Adipocyte (in vitro differentiated cells): ENCODE results near the gene TSPAN15.
A peak's percentile ranks its signal among the peaks of the same experiment; 100 is the strongest.

Experiments
- DNase-seq: peaks from one replicate; pipeline ENCODE4 v3.0.0-alpha.2; 2015; ENCODE audit warnings: low read depth
- H3K27me3 ChIP-seq: replicated peaks from 2 replicates; pipeline ENCODE4 v1.7.0; 2013; ENCODE audit warnings: mild to moderate bottlenecking, low read length, moderate library complexity; ENCODE audit not compliant: control insufficient read depth, insufficient read depth
- H3K36me3 ChIP-seq: 2 replicates; pipeline ENCODE4 v1.7.0; 2013; ENCODE audit warnings: low read length, mild to moderate bottlenecking, moderate library complexity; ENCODE audit not compliant: control insufficient read depth, insufficient read depth, severe bottlenecking
- H3K4me1 ChIP-seq: 2 replicates; pipeline ENCODE4 v1.7.0; 2013; ENCODE audit warnings: mild to moderate bottlenecking, low read length, moderate library complexity; ENCODE audit not compliant: control insufficient read depth, insufficient read depth
- H3K4me3 ChIP-seq: 2 replicates; pipeline ENCODE4 v1.7.0; 2013; ENCODE audit warnings: mild to moderate bottlenecking, low read length, moderate library complexity
- H3K9ac ChIP-seq: 2 replicates; pipeline ENCODE4 v1.7.0; 2013; ENCODE audit warnings: mild to moderate bottlenecking, low read length, moderate library complexity
- H3K9me3 ChIP-seq: 2 replicates; pipeline ENCODE4 v1.7.0; 2013; ENCODE audit warnings: mild to moderate bottlenecking, low read length, moderate library complexity; ENCODE audit not compliant: control insufficient read depth

Gene TSPAN15

DNA sequence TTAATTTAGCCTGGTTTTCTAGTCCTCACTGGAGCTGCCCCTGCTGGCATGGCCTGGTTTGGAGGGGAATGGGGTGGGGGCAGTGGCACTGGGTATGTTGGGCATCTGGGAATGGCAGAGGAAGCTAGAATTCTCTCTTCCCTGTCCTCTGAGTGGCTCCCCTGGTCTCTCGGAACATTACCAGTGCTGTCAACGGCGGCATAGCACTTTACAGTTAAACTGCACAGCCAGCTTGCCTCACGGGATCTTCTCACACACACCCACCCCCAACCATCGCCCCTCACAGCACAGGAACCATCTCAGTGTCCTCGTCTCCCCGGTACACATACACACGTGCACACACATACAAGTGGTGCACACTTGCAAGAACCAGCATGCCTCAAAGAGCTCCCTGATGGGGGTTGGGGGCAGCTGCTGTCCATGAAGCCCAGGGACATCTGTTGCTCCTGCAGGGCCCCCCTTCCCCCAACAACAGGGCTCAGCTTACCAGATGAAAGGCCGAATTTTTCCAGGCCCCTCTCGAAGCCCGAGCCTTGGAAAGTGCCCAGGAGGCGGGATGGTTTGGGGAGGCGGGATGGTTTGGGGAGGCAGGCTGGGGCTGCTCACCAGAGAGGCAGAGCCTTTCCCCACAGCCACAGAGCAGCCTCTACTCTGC lies 41.0 kb downstream of the TSPAN15 start:
- Histone ChIP-seq H3K4me3 (no peak overlapping the region), H3K27me3 (peaks cover 4% of the 10 kb centered on the region), H3K9me3 (peaks cover 21% of the 10 kb centered on the region), H3K4me1 (peaks cover 1% of the 10 kb centered on the region), H3K9ac (no peak overlapping the region), H3K36me3 (peaks cover 7% of the 10 kb centered on the region)
- DNase-seq: no peak

GRCh38 chr10:69492746-69493462 lies 41.6 kb downstream of the TSPAN15 start:
- no peak for DNase-seq
- Histone ChIP-seq H3K9ac (no peak overlapping the region), H3K4me1 (no peaks in the 10 kb centered on the region), H3K36me3 (peaks cover 7% of the 10 kb centered on the region), H3K9me3 (peaks cover 17% of the 10 kb centered on the region), H3K4me3 (no peak overlapping the region), H3K27me3 (peaks cover 4% of the 10 kb centered on the region)

GRCh38 chr10:69494626-69495558 lies 43.6 kb downstream of the TSPAN15 start:
- Histone ChIP-seq H3K4me1 (peaks cover 8% of the 10 kb centered on the region), H3K9ac (no peak overlapping the region), H3K9me3 (no peaks in the 10 kb centered on the region), H3K36me3 (peaks cover 6% of the 10 kb centered on the region), H3K27me3 (peaks cover 4% of the 10 kb centered on the region), H3K4me3 (no peak overlapping the region)
- no peak for DNase-seq

GRCh38 chr10:69495666-69496065 lies 44.4 kb downstream of the TSPAN15 start:
- H3K4me3 ChIP-seq: no peak overlapping the region
- H3K9ac ChIP-seq: no peak overlapping the region
- H3K27me3 ChIP-seq: peaks cover 4% of the 10 kb centered on the region
- peaks cover 5% of the 10 kb centered on the region for H3K36me3 ChIP-seq
- H3K4me1 ChIP-seq: peaks cover 8% of the 10 kb centered on the region
- no peak for DNase-seq
- no peaks in the 10 kb centered on the region for H3K9me3 ChIP-seq

DNA sequence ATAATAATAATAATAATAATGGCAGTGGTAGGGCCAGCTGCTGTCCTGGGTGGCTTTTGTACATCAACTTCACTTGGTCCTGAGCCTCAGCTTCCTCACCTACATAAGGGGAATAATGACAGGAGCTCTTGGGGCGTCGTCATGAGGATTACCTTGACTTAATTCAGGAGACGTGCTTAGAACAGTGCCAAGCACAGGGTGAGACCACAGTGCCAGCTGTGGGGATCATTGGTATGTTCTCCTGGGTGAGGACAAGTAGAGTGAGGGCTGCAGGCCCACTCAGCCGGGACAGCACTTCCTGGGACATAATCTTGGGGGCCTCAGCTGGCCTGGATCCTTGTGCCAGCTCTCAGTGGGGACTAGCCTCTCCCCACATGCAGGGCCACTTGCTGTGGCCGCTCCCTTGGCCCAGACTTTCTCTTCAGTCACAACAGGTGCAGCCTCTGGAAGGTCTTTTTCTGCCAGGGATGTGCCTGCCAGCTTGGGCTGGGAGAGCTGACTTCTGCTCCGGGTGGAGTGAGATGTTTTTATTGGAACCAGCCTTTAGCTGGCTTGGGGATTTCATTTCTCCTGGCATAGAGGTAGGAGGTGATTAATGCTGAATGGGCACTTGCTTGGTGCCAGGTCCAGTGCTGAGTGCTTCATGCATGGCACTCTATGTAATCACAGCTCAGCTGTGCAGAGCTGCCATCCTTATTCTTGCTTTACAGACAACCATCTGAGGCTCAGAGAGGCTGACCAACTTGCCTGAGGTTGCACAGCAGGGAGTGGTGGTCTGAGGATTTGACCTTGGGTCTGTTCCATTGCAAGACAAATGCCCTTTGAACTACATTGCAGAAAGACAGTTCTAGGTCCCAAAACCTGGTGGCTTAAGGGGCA lies 45.3 kb downstream of the TSPAN15 start:
- Histone ChIP-seq H3K4me1 (peaks cover 8% of the 10 kb centered on the region), H3K27me3 (peaks cover 4% of the 10 kb centered on the region), H3K9me3 (no peaks in the 10 kb centered on the region), H3K4me3 (no peak overlapping the region), H3K36me3 (peaks cover 5% of the 10 kb centered on the region), H3K9ac (no peak overlapping the region)
- no peak for DNase-seq

DNA sequence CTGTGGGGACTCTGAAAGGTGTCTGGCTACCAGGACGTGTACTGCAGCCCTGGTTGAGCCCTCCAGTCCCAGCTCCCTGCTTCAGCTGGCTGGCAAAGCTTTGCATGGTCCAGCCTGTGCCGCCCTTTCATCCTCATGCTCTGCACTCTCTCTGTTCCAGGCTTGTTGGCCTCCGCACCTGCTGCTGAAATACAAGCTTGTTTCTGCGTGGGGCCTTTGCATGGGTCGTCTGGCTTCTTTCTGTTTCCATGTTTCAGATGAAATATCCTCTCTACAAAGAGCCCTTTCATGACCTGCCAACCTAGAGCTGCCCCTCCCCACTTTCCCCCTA lies 45.9 kb downstream of the TSPAN15 start:
- Histone ChIP-seq H3K36me3 (peaks cover 5% of the 10 kb centered on the region), H3K4me3 (no peak overlapping the region), H3K4me1 (peaks cover 8% of the 10 kb centered on the region), H3K9ac (no peak overlapping the region), H3K9me3 (no peaks in the 10 kb centered on the region), H3K27me3 (peaks cover 4% of the 10 kb centered on the region)
- no peak for DNase-seq

DNA sequence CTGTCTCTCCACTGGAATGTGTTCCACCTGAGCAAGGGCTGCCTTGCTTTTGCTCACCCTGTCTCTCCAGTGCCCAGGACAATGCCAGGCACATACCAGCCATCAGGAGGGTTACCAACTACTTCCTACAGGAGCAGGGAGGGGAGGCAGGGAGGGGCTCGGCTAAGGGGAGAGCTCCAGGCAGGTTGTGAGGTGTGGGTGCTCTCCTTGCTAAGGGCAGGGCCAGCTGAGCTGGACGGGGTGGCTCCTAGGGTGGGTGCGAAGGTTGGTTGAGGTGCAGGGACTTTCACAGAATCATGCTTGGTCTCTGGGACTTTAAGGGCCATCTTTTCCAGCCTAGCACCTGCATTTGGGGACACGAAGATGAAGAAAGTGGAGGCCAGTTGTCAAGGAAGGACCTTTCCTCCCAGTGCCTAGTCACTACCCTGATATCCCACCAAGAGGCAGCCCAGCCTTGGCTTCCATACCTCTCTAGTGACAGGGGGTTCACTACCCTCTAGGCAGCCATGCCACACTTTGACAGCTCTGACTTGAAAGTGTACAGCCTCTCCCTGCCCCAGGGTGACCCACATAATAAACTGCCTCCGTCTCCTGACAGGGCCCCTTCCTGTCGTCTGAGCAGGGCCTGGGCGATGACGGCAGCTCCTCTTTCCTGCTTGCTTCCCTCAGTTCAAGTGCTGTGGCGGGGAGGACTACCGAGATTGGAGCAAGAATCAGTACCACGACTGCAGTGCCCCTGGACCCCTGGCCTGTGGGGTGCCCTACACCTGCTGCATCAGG lies 46.5 kb downstream of the TSPAN15 start:
- no peak for DNase-seq
- Histone ChIP-seq H3K4me3 (no peak overlapping the region), H3K36me3 (peaks cover 5% of the 10 kb centered on the region), H3K27me3 (peaks cover 4% of the 10 kb centered on the region), H3K4me1 (peaks cover 8% of the 10 kb centered on the region), H3K9ac (no peak overlapping the region), H3K9me3 (no peaks in the 10 kb centered on the region)

GRCh38 chr10:69498711-69499471 lies 47.6 kb downstream of the TSPAN15 start:
- H3K36me3 ChIP-seq: peaks cover 5% of the 10 kb centered on the region
- no peaks in the 10 kb centered on the region for H3K9me3 ChIP-seq
- DNase-seq: peak; percentile 15
- H3K4me1 ChIP-seq: peaks cover 8% of the 10 kb centered on the region
- H3K4me3 ChIP-seq: no peak overlapping the region
- H3K9ac ChIP-seq: no peak overlapping the region
- H3K27me3 ChIP-seq: peaks cover 4% of the 10 kb centered on the region

DNA sequence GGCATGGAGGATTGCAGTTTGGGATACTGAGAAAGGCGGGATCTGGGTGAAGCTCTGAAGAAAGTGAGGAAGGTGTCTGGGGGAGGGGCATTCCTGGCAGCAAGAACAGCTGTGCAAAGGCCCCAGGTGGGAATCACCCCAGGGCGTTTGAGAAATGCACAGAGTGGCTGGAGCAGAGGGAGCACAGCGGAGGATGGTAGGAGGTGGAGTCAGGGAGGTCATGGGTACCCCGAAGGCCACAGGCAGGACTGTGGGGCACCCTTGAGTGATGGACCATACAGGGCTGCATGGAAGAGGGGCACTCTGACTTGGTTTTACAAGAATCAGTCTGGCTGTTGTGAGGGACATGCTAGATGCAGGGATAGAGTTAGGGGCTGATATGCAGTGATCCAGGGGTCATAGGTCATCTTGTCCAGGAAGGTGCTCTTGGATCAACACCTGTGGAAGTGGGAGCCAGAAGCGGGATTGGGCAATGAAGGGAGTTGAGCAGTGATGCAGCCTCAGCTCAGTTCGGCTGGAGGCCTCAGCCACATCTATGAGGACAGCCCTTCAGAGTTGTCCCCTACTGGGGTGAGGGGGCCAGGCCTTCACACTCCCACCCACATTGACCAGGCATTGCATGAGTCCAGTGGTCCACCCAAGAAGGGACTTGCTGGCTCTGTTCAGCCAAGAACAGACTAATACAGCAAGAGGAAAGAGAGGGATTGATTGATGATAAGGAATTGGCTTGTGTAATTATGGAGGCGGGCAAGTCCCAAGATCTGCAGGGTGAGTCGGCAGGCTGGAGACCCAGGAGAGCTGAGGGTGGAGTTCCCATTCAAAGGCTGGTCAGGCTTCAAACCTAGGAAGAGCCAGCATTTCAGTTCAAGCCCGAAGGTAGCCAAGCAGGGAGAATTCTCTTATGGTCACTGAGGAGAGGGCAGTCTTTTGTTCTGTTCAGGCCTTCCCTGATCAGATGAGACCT lies 48.7 kb downstream of the TSPAN15 start:
- Histone ChIP-seq H3K9ac (no peak overlapping the region), H3K4me3 (no peak overlapping the region), H3K4me1 (peaks cover 8% of the 10 kb centered on the region), H3K9me3 (no peaks in the 10 kb centered on the region), H3K27me3 (no peaks in the 10 kb centered on the region), H3K36me3 (peaks cover 5% of the 10 kb centered on the region)
- no peak for DNase-seq
